Measurements from ENCODE around the gene CCDC171.

Gene CCDC171

GRCh38 chr9:15967068-15967467 lies 414.2 kb downstream of the CCDC171 start:
- in situ Hi-C loops (cut with MboI; ENCODE audit: low pct_unique_long_range_greater_than_20kb, low sequenced_read_pairs, unreplicated experiment), result no loop called here
- no peak for TF ChIP-seq CTCF (IDR thresholded peaks at IDR 0.05; ENCODE audit: extremely low read depth, insufficient read depth, missing control alignments)
- no peak for DNase-seq (ENCODE audit: low spot score)

- no peak for TF ChIP-seq CTCF (IDR thresholded peaks at IDR 0.05; ENCODE audit: extremely low read depth, insufficient read depth, missing control alignments)
- in situ Hi-C loops (cut with MboI; ENCODE audit: low pct_unique_long_range_greater_than_20kb, low sequenced_read_pairs, unreplicated experiment), result no loop called here
- no peak for DNase-seq (ENCODE audit: low spot score)
Measured at GRCh38 chr9:15972760-15973159, 419.9 kb downstream of the CCDC171 start.

GRCh38 chr9:15975101-15975778 lies 422.4 kb downstream of the CCDC171 start:
- in situ Hi-C loops (cut with MboI; ENCODE audit: low pct_unique_long_range_greater_than_20kb, low sequenced_read_pairs, unreplicated experiment), result no loop called here
- no peak for DNase-seq (ENCODE audit: low spot score)
- TF ChIP-seq CTCF (IDR thresholded peaks at IDR 0.05; ENCODE audit: extremely low read depth, insufficient read depth, missing control alignments), result no peak

GRCh38 chr9:15977438-15977837 lies 424.6 kb downstream of the CCDC171 start:
- DNase-seq (ENCODE audit: low spot score), result no peak
- no peak for TF ChIP-seq CTCF (IDR thresholded peaks at IDR 0.05; ENCODE audit: extremely low read depth, insufficient read depth, missing control alignments)
- in situ Hi-C loops (cut with MboI; ENCODE audit: low pct_unique_long_range_greater_than_20kb, low sequenced_read_pairs, unreplicated experiment), result no loop called here

- no peak for DNase-seq (ENCODE audit: low spot score)
- in situ Hi-C loops (cut with MboI; ENCODE audit: low pct_unique_long_range_greater_than_20kb, low sequenced_read_pairs, unreplicated experiment), result no loop called here
- no peak for TF ChIP-seq CTCF (IDR thresholded peaks at IDR 0.05; ENCODE audit: extremely low read depth, insufficient read depth, missing control alignments)
Measured at GRCh38 chr9:15982182-15982581, 429.3 kb downstream of the CCDC171 start.

- no peak for DNase-seq (ENCODE audit: low spot score)
- in situ Hi-C loops (cut with MboI; ENCODE audit: low pct_unique_long_range_greater_than_20kb, low sequenced_read_pairs, unreplicated experiment), result no loop called here
- no peak for TF ChIP-seq CTCF (IDR thresholded peaks at IDR 0.05; ENCODE audit: extremely low read depth, insufficient read depth, missing control alignments)
Measured at GRCh38 chr9:15999422-16000339, 446.8 kb downstream of the CCDC171 start.

All from GM13977 (cell line).